Activated CD4-positive, alpha-beta memory T cell treated with anti-CD3 and anti-CD28 coated beads for 36 hours (primary cell): ENCODE measurements around the gene MYLK2. TPM values are rescaled to one million over a fixed set of nuclear protein-coding genes. Genes with fewer than 3 reads are reported as not detected.
"Not testable (repeated sequence)": the region's sequence is repeated elsewhere in the genome, so short reads cannot be mapped to it uniquely, and the experiment has no call there.

ENCODE experiments used
- CTCF ChIA-PET: fragments of 350-600 bp; sonication (Branson Sonifier 250); formaldehyde crosslinking; loops from one replicate; lab custom pipeline; 2021; ENCODE audit warnings: antibody characterized with exemption, inconsistent platforms; lab: Charles Lee
- POLR2A ChIA-PET: fragments of 350-600 bp; sonication (Branson Sonifier 250); formaldehyde crosslinking; loops from one replicate; lab custom pipeline; 2021; ENCODE audit warnings: antibody characterized with exemption; lab: Charles Lee
- DNase-seq: peaks from one replicate; pipeline ENCODE4 v3.0.0-alpha.2; 2020
- H3K27ac Mint-ChIP-seq: one replicate; pipeline ENCODE4 v1.8.0; 2021; ENCODE audit warnings: mixed read lengths
- H3K27me3 Mint-ChIP-seq: one replicate; pipeline ENCODE4 v1.8.0; 2021; ENCODE audit warnings: mixed read lengths
- H3K36me3 Mint-ChIP-seq: one replicate; pipeline ENCODE4 v1.8.0; 2021; ENCODE audit warnings: mixed read lengths
- H3K4me1 Mint-ChIP-seq: one replicate; pipeline ENCODE4 v1.8.0; 2021; ENCODE audit warnings: low read depth, mixed read lengths
- H3K4me3 Mint-ChIP-seq: one replicate; pipeline ENCODE4 v1.8.0; 2021; ENCODE audit warnings: mild to moderate bottlenecking, mixed read lengths
- H3K9me3 Mint-ChIP-seq: one replicate; pipeline ENCODE4 v1.8.0; 2021; ENCODE audit warnings: mixed read lengths
- intact Hi-C: fragments of 100-400 bp; cut with micrococcal nuclease; formaldehyde crosslinking; loops from one replicate; pipeline ENCODE4 v1.15.1; 2023
- total RNA-seq, 2 experiments: library from RNA; stranded (reverse); gene quantifications; one replicate each; pipeline ENCODE4 v1.2.3, GENCODE V29; 2021

Gene MYLK2
- total RNA-seq, 2 experiments from 2014 or later: 0.27 to 0.43 TPM

DNA sequence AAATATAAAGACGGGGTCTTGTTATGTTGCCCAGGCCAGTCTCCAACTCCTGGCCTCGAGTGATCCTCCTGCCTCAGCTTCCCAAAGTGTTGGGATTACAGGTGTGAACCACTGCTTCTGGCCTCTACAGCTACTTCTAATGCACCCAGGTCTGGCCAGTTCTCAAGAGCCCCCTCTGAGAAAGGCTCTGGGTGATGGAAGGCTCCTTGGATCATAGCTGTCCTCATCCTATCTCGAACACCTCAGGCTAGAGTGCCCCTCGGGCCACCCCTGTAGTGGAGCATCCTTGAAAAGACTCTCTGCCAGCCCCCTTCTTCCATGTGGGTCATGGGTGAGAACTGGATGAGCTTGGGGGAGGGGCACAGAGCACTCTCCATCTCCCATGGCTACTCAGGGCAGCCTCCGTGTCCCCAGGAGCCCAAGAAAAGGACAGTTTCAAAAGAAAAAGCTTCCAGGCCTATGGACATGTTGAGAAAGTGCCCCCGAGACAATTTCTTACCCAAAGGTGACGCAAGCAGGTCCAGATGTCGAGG lies 714 bp upstream of the MYLK2 start:
- no peaks in the 10 kb centered on the region for H3K36me3 Mint-ChIP-seq
- no peak overlapping the region for H3K4me3 Mint-ChIP-seq
- POLR2A ChIA-PET: no interaction called here
- H3K9me3 Mint-ChIP-seq: no peaks in the 10 kb centered on the region
- no peak overlapping the region for H3K27ac Mint-ChIP-seq
- peaks cover 5% of the 10 kb centered on the region for H3K4me1 Mint-ChIP-seq
- CTCF ChIA-PET: interaction anchor here (0.6 to 1.4 kb wide), 3 partner anchors 28 to 273 kb away, joined by 3 to 5 read pairs (median 4); no protein-coding TSS in a partner anchor
- intact Hi-C loops: no loop called here
- no peak for DNase-seq
- H3K27me3 Mint-ChIP-seq: no peaks in the 10 kb centered on the region

DNA sequence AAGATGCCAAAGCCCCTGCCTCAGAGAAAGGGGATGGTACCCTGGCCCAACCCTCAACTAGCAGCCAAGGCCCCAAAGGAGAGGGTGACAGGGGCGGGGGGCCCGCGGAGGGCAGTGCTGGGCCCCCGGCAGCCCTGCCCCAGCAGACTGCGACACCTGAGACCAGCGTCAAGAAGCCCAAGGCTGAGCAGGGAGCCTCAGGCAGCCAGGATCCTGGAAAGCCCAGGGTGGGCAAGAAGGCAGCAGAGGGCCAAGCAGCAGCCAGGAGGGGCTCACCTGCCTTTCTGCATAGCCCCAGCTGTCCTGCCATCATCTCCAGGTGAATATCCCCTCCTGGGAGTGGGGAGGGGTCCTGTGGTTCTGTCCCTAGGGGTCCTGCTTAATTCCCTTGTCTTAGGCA lies 1.1 kb downstream of the MYLK2 start:
- Mint-ChIP-seq H3K27ac (no peak overlapping the region), H3K27me3 (no peaks in the 10 kb centered on the region), H3K36me3 (no peaks in the 10 kb centered on the region), H3K9me3 (no peaks in the 10 kb centered on the region), H3K4me1 (peaks cover 5% of the 10 kb centered on the region), H3K4me3 (no peak overlapping the region)
- ChIA-PET CTCF (interaction anchor here (2.2 kb wide), 1 partner anchor 27 kb away, joined by 8 read pairs; no protein-coding TSS in a partner anchor), POLR2A (no interaction called here)
- intact Hi-C loops: loop anchor here (5.0 kb wide), 1 partner anchor 272 kb away; no protein-coding TSS in a partner anchor
- DNase-seq: no peak

DNA sequence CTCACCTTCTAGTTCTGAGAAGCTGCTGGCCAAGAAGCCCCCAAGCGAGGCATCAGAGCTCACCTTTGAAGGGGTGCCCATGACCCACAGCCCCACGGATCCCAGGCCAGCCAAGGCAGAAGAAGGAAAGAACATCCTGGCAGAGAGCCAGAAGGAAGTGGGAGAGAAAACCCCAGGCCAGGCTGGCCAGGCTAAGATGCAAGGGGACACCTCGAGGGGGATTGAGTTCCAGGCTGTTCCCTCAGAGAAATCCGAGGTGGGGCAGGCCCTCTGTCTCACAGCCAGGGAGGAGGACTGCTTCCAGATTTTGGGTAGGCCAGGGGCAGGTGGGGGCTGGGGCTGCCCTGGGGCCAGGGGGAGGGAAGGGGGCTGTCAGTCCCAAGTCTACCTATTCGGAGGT lies 2.3 kb downstream of the MYLK2 start:
- Mint-ChIP-seq H3K4me3 (no peak overlapping the region), H3K36me3 (no peaks in the 10 kb centered on the region), H3K4me1 (peaks cover 5% of the 10 kb centered on the region), H3K27ac (no peak overlapping the region), H3K9me3 (no peaks in the 10 kb centered on the region), H3K27me3 (no peaks in the 10 kb centered on the region)
- intact Hi-C loops: loop anchor here (5.0 kb wide), 1 partner anchor 271 kb away; no protein-coding TSS in a partner anchor
- no peak for DNase-seq
- CTCF ChIA-PET: interaction anchor here (1.9 to 4.1 kb wide), 6 partner anchors 9 to 269 kb away, joined by 5 to 46 read pairs (median 17); partner anchors contain the start of gene PDRG1
- POLR2A ChIA-PET: no interaction called here

DNA sequence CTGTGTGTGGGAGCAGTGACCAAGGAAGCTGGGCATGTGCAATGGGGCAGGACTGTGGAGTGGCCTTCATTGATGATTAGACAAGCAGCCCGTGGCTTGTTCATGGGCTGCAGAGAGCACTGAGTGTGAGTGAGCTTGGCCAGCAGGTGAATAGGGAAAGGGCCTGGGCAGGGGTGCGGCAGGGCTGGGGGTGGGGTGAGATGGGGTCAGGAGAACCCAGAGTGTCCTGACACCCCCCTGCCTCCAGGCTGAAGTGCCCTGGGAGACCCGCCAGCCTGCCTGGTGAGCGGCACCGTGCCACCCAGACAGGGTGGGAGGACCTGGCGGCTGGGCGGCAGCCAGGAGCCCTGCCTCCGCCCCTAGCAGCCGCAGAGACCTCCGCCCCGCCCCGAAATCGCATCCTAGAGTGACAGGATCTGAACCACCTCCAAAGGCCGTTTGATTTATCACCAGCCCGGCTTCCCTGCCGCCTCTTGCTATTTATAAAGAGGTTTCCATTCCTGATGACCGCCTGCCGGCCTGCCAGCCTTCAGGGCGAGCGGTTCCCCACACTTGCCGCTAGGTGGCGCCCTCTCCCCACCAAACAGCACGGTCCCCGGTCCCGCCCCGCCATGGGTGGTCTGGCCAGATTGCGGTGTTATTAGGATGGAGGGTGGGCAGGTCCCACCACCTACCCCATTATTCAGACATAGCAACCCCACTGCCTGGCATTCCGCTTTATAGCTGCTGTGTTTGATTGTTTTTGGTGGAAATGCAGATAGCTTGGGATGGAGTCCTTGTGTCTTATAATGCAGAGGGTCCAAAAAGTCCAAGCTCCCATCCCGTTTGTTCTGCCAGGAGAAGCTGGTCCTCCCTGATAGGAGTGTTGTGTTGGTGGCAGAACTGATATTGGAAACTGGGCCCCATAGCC lies 3.5 kb downstream of the MYLK2 start:
- no peaks in the 10 kb centered on the region for H3K9me3 Mint-ChIP-seq
- H3K27me3 Mint-ChIP-seq: no peaks in the 10 kb centered on the region
- H3K36me3 Mint-ChIP-seq: no peaks in the 10 kb centered on the region
- no peak overlapping the region for H3K4me3 Mint-ChIP-seq
- peak; percentile 81 for DNase-seq
- intact Hi-C loops: loop anchor here (1.0 to 5.0 kb wide), 4 partner anchors 24 to 270 kb away; partner anchors contain the start of gene PDRG1
- peaks cover 5% of the 10 kb centered on the region for H3K4me1 Mint-ChIP-seq
- POLR2A ChIA-PET: no interaction called here
- CTCF ChIA-PET: interaction anchor here (0.7 to 4.1 kb wide), 36 partner anchors 8 to 956 kb away, joined by 3 to 56 read pairs (median 4); partner anchors contain the start of genes FOXS1 and PDRG1
- no peak overlapping the region for H3K27ac Mint-ChIP-seq

DNA sequence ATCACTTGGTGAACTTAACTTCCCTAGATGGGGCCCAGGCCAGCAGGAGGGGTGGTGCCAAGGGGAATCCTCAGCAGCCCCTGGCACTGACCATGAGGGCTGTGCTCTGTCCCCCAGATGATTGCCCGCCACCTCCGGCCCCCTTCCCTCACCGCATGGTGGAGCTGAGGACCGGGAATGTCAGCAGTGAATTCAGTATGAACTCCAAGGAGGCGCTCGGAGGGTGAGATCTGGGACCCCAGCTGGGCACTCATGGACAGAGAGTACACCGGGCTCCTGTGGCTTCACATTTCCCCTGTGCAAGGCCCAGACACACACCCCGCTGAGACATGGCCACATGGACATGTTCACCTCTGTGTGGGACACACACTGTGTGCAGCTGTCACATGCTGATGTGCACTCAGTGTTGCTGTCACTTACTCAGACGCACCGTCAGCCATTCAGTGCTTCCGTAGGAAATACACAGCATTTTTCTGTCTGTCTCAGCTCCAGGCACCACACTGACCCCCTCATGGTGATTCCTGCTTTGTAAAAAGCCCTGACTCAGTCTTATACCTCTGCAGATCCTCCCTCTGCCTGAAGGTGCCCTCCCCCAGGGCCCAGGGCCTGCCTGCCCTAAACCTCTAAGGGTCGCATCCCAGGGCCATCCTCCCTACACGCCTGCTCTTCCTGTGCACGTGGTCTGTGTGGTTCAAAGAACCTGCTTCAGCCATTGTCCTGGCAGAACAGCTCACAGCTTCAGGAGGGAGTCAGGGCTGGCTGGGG lies 4.4 kb downstream of the MYLK2 start:
- Mint-ChIP-seq H3K27ac (no peak overlapping the region), H3K4me1 (peaks cover 5% of the 10 kb centered on the region), H3K36me3 (no peaks in the 10 kb centered on the region), H3K9me3 (no peaks in the 10 kb centered on the region), H3K27me3 (no peaks in the 10 kb centered on the region), H3K4me3 (no peak overlapping the region)
- DNase-seq: no peak
- POLR2A ChIA-PET: no interaction called here
- CTCF ChIA-PET: interaction anchor here (0.7 to 4.1 kb wide), 33 partner anchors 10 to 955 kb away, joined by 3 to 56 read pairs (median 4); partner anchors contain the start of genes FOXS1 and PDRG1
- intact Hi-C loops: loop anchor here (1.0 to 5.0 kb wide), 3 partner anchors 23 to 269 kb away; partner anchors contain the start of gene PDRG1

DNA sequence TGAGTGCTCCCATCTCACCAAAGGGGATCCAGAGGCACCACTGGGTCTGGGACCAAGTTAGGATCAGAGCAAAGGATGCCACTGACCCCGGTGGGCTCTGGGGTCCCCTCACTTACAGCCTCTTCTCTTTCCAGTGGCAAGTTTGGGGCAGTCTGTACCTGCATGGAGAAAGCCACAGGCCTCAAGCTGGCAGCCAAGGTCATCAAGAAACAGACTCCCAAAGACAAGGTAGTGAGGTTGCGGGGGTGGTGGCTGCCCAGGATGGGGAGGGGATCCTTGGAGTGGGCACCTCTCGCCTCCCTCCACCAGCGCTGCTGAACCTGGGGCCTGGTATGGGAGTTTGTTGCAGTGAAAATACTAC lies 4.9 kb downstream of the MYLK2 start:
- Mint-ChIP-seq H3K4me1 (peaks cover 5% of the 10 kb centered on the region), H3K9me3 (no peaks in the 10 kb centered on the region), H3K36me3 (no peaks in the 10 kb centered on the region), H3K4me3 (no peak overlapping the region), H3K27me3 (no peaks in the 10 kb centered on the region), H3K27ac (no peak overlapping the region)
- POLR2A ChIA-PET: no interaction called here
- no peak for DNase-seq
- CTCF ChIA-PET: interaction anchor here (1.1 to 4.1 kb wide), 7 partner anchors 10 to 267 kb away, joined by 3 to 56 read pairs (median 14); partner anchors contain the start of gene FOXS1
- intact Hi-C loops: loop anchor here (5.0 kb wide), 1 partner anchor 268 kb away; no protein-coding TSS in a partner anchor

DNA sequence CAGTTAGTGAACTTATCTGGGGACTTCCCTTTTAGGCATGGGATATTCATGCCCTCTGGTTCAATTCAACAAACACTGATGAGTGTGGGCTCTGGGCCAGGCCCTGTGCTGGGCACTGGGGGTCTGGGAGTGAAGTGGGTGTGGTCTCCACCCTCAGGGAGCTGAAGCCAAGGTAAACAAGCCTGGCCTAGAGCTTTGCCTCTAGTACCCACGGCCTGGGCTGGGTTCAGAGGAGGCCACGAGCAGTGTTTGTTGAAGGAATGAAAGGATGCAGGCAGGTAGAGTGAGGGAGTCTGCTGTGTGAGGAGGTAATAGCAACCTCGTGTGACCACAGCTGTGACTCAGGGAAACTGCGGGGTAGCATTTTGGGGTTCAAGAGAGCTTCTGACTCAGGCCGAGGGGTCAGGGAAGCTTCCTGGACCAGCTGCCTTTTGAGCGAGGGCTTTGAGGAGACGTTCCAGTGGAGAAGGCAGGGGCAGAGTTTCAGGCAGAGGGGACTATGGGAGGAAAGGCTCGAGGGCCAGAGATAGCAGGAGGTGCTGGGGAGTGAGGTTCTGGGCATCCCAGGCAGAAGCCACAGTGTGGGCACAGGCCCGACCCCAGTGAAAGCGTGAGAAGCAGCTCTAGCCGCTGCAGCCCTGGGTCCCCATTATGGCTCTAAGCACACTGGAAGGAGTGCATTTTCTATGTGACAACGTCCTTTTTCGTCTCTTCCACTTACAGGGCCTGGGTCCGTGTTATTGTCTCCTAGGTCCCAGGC lies 5.6 kb downstream of the MYLK2 start:
- H3K36me3 Mint-ChIP-seq: no peaks in the 10 kb centered on the region
- peaks cover 5% of the 10 kb centered on the region for H3K4me1 Mint-ChIP-seq
- no peak overlapping the region for H3K4me3 Mint-ChIP-seq
- no peak overlapping the region for H3K27ac Mint-ChIP-seq
- ChIA-PET POLR2A (no interaction called here), CTCF (interaction anchor here (0.9 to 4.1 kb wide), 4 partner anchors 10 to 266 kb away, joined by 3 to 56 read pairs (median 24); partner anchors contain the start of gene FOXS1)
- no peaks in the 10 kb centered on the region for H3K27me3 Mint-ChIP-seq
- intact Hi-C loops: loop anchor here (5.0 kb wide), 1 partner anchor 268 kb away; no protein-coding TSS in a partner anchor
- no peak for DNase-seq
- H3K9me3 Mint-ChIP-seq: no peaks in the 10 kb centered on the region

DNA sequence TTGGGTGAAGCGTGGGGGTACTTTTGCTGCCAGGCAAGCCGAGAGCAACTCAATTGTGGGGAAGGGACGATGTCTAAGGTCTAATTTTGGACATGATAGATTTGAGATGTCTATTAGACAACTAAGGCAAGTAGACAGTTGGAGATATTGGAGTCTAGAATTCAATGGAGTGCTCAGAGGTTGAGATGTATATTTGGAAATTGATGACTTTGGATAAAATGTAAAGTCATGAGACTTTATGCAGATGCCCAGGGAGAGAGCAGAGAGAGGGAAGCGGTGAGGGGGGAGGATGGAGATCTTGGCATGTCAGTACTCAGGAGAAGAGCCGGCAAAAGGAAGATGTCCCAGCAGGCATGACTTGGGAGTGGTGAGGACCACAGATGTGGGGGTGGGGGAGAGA lies 6.9 kb downstream of the MYLK2 start:
- no peaks in the 10 kb centered on the region for H3K9me3 Mint-ChIP-seq
- peaks cover 5% of the 10 kb centered on the region for H3K4me1 Mint-ChIP-seq
- H3K27me3 Mint-ChIP-seq: no peaks in the 10 kb centered on the region
- H3K36me3 Mint-ChIP-seq: no peaks in the 10 kb centered on the region
- intact Hi-C loops: no loop called here
- no peak overlapping the region for H3K27ac Mint-ChIP-seq
- H3K4me3 Mint-ChIP-seq: no peak overlapping the region
- ChIA-PET CTCF (interaction anchor here (1.1 to 1.5 kb wide), 3 partner anchors 12 to 261 kb away, joined by 3 to 5 read pairs (median 3); no protein-coding TSS in a partner anchor), POLR2A (no interaction called here)
- DNase-seq: no peak

DNA sequence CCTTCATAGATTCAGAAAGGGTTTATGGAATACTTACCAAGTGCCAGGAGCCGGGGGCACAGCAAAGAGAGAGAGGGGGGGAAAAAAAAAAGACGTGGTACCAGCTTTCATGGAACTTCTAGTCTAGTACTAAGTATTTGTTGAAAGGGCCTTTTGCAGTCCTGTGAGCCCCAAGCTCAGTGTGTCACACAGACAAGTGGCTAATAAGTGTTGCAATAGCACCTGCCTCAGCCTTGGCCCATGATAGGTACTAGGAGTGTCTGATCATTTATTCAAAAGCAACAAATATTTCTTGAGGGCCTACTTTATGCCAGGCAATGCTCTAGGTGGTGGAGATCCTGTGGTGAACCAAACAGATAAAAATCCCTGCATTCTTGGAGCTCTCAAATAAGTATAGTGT lies 7.9 kb downstream of the MYLK2 start:
- H3K27me3 Mint-ChIP-seq: no peaks in the 10 kb centered on the region
- intact Hi-C loops: no loop called here
- CTCF ChIA-PET: interaction anchor here (1.2 to 1.5 kb wide), 2 partner anchors 11 to 260 kb away, joined by 3 to 5 read pairs; no protein-coding TSS in a partner anchor
- no peak for DNase-seq
- H3K9me3 Mint-ChIP-seq: no peaks in the 10 kb centered on the region
- no peaks in the 10 kb centered on the region for H3K36me3 Mint-ChIP-seq
- POLR2A ChIA-PET: no interaction called here
- H3K4me1 Mint-ChIP-seq: peaks cover 5% of the 10 kb centered on the region
- H3K4me3 Mint-ChIP-seq: no peak overlapping the region
- H3K27ac Mint-ChIP-seq: no peak overlapping the region

DNA sequence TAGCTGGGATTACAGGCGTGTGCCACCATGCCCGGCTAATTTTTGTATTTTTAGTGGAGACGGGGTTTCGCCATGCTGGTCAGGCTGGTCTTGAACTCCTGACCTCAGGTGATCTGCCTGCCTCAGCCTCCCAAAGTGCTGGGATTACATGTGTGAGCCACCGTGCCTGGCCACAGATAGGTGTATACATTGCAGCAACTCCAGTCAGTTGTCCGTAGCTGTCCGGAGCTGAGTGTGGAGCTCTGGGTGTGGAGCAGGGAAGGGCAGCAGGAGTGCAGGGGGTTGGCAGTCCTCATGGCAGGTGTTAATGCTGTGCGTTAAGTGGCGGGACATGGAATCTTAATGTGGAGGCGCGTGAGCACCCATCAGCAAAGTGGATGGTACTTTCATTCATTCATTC lies 8.9 kb downstream of the MYLK2 start:
- POLR2A ChIA-PET, intact Hi-C loops, H3K9me3 Mint-ChIP-seq, H3K36me3 Mint-ChIP-seq, H3K27me3 Mint-ChIP-seq, CTCF ChIA-PET, H3K4me1 Mint-ChIP-seq, H3K27ac Mint-ChIP-seq, H3K4me3 Mint-ChIP-seq, DNase-seq: not testable (repeated sequence)

DNA sequence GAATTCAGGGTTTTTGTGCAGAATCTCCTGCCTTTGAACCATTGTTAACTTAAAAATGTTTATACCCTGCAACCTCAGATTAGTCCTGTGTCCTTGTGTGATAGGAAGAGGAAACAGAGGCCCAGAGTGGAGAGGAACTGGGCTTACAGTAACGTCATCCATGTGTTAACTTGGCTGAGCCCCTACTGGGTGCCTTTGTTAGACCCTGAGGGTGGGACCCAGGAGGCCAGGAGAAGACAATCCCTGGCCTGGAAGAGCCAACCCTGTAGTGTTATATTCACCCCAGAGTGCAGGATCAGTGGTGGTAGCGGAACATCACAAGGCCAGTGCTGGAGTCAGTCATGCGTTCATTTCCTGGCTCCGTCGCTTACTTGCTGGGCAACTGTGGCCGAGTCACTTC lies 10.6 kb downstream of the MYLK2 start:
- no peaks in the 10 kb centered on the region for H3K9me3 Mint-ChIP-seq
- CTCF ChIA-PET: interaction anchor here (1.1 to 1.8 kb wide), 4 partner anchors 8 to 261 kb away, joined by 3 to 5 read pairs (median 4); no protein-coding TSS in a partner anchor
- no peaks in the 10 kb centered on the region for H3K4me1 Mint-ChIP-seq
- H3K27me3 Mint-ChIP-seq: no peaks in the 10 kb centered on the region
- no peak overlapping the region for H3K4me3 Mint-ChIP-seq
- H3K36me3 Mint-ChIP-seq: no peaks in the 10 kb centered on the region
- no peak overlapping the region for H3K27ac Mint-ChIP-seq
- POLR2A ChIA-PET: no interaction called here
- DNase-seq: no peak
- intact Hi-C loops: no loop called here
